GM03348 (cell line): ENCODE results near the gene ITCH.
A peak's percentile ranks its signal among the peaks of the same experiment; 100 is the strongest.
"Not testable (repeated sequence)": the region's sequence is repeated elsewhere in the genome, so short reads cannot be mapped to it uniquely, and the experiment has no call there.

Experiments used
- DNase-seq: peaks from one replicate; pipeline ENCODE4 v3.0.0; 2012; ENCODE audit warnings: low spot score

Gene ITCH

DNA sequence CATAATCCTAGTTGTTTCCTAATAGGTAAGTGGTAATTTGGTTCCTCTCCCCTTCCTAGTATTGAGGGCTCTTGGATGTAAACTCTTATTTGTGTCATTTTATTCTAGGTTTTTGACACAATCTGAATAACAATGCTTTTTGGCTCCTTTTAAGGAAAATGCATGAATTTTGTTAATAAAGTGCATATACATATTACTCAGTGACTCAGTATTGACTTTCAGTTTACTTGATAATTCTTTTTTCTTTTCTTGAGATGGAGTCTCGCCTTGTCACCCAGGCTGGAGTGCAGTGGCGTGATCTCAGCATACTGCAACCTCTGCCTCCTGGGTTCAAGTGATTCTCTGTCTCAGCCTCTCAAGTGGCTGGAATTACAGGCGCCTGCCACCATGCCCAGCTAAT is 19.1 kb downstream of the ITCH start:
- no peak for DNase-seq

GRCh38 chr20:34382877-34383455 is 19.9 kb downstream of the ITCH start:
- not testable (repeated sequence) for DNase-seq

DNA sequence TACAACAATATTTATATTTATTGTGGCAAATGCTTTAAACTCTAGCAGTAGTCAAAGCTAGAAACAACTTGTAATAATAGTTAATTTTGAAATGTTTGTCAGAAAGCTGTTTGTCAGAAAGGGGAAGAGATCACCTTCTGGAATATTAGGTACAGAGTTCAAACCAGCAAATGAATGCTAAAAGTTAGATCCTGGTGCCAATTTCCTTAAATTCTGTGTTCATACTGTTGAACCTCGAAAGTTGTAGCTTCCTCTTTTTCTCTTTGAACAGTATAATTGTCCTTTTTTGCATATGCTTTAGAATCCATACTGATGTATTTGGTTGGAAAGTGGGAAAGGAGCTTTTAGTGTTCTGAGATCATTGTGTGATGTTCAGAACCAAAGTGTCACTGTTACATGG is 22.4 kb downstream of the ITCH start:
- no peak for DNase-seq

DNA sequence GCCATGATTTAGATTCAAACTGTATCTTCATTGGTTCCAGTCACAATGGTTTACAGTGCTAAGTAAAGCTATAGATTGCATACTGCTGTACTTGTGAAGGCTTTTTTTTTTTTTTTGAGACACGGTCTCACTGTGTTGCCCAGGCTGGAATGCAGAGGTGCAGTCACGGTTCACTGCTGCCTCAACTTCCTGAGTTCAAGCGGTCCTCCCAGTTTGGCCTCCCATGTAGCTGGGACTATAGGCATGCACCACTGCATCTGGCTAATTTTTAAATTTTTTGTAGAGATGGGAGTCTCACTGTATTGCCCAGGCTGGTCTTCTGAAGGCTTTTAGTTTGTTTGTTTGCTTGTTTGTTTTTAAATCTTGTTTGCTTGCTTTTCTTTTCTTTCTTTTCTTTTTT is 24.9 kb downstream of the ITCH start:
- DNase-seq: no peak

- DNase-seq: no peak
Measured at GRCh38 chr20:34388678-34389077, 25.6 kb downstream of the ITCH start.

GRCh38 chr20:34389206-34389953 is 26.3 kb downstream of the ITCH start:
- no peak for DNase-seq

GRCh38 chr20:34389954-34390555 is 27.0 kb downstream of the ITCH start:
- no peak for DNase-seq

GRCh38 chr20:34396408-34396807 is 33.3 kb downstream of the ITCH start:
- no peak for DNase-seq

DNA sequence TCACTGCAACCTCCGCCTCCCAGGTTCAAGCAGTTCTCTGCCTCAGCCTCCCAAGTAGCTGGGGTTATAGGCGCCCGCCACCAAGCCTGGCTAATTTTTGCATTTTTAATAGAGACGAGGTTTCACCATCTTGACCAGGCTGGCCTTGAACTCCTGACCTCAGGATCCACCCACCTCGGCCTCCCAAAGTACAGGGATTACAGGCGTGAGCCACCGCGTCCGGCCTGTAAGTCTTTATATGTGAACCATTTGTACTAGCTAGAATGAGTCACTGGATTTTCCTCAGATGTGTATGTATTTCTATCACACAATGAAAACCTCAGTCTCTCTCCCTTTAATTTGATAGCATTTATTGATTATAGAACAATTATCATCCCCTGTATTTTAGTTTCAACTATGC is 34.0 kb downstream of the ITCH start:
- DNase-seq: no peak

- DNase-seq: not testable (repeated sequence)
Measured at GRCh38 chr20:34400776-34401175, 37.7 kb downstream of the ITCH start.

- no peak for DNase-seq
Measured at GRCh38 chr20:34401741-34402455, 38.8 kb downstream of the ITCH start.

- no peak for DNase-seq
Measured at GRCh38 chr20:34402461-34402860, 39.4 kb downstream of the ITCH start.

- no peak for DNase-seq
Measured at GRCh38 chr20:34403063-34403827, 40.2 kb downstream of the ITCH start.

DNA sequence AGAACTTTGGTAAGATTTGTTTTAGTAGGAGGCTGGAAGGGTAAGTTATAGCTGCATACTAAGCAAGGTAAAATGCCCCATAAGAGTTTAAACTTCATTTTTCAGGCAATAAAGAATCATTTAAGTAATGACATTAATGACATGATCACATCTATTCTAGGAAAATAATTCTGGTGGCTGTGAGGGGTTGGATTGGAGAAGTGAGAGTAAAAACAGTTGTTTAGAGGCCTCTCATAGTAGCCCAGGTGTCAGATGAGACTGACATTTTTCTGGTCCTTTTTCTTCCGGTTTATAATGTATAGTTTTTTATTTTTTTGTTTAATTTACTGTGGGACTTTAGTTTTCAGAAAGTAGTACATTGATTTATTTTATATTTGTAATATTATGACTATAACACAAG is 40.8 kb downstream of the ITCH start:
- no peak for DNase-seq

- no peak for DNase-seq
Measured at GRCh38 chr20:34404803-34405202, 41.7 kb downstream of the ITCH start.

DNA sequence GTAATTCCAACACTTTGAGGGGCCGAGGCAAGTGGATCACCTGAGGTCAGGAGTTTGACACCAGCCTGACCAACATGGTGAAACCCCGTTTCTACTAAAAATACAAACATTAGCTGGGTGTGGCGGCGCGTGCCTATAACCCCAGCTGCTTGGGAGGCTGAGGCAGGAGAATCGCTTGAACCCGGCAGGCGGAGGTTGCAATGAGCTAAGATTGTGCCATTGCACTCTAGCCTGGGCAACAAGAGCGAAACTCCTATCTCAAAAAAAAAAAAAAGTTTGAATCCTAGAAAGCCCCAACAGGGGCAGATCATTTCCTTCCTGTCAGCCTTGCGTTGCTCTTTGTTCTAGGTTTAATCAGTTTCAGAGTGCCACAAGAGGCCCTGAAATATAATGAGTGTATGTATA is 42.2 kb downstream of the ITCH start:
- DNase-seq: not testable (repeated sequence)

DNA sequence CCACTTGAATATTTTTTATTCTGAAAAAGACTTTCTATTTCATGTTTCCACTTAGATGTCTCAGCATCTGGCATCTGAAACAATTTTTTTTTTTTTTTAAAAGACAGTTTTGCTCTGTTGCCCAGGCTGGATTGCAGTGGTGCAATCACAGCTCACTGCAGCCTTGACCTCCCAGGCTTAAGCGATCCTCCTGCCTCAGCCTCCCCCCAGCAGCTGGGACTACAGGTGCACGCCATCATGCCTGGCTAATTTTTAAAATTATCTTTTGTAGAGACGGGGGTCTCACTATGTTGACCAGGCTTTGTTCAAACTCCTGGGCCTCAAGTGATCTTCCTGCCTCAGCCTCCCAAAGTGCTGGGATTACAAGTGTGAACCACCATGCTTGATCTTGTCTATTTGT is 42.9 kb downstream of the ITCH start:
- not testable (repeated sequence) for DNase-seq

DNA sequence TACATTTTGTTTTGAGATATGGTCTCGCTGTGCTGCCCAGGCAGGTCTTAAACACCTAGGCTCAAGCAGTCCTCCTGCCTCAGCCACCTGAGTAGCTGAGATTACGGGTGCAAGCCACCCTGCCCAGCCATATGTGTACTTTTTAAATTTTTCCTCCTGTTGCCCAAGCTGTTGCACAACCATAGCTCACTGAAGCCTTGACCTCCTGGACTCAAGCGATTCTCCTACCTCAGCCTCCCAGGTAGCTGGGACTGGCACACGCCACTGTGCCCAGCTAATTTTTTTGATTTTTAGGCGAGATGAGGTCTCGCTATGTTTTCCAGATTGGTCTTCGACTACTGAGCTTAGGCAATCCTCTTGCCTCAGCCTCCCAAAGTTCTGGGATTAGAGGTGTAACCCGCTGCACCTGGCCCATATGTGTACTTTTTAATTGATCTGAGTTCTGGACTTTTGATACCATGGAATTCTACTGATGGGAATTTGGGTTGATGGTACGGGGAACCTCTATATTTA is 44.9 kb downstream of the ITCH start:
- no peak for DNase-seq

DNA sequence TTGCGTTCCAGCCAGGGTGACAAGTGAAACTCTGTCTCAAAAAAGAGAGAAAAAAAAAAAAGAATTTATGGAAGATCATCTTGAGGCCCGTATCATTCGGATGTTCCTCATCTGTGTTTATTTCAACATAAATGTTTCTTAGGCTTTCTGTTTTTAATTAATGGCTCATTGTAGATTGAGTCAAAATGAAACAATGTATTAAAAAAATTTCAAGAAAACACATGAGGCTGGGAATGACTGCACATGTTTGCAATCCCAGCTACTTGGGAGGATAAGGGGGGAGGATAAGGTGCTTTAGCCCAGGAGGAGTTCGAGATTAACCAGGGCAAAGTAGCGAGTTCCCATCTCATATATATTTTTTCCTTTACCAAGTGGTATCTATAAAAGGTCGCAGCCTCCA is 47.3 kb downstream of the ITCH start:
- DNase-seq: peak; percentile 54

DNA sequence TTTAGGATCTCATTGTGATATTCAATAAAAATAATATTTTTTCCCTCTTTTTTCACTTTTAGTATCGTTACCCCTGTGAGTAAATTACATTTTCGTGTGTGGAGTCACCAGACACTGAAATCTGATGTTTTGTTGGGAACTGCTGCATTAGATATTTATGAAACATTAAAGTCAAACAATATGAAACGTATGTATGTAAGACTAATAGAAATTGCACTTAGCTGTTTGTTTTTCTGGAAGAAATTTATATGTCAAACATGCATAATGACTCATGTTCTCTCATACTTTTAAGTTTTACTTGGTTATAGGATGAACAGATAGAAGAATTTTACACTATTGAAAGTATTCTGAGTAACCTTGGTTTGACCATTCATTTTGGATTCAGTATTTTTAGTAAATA is 49.4 kb downstream of the ITCH start:
- no peak for DNase-seq

- not testable (repeated sequence) for DNase-seq
Measured at GRCh38 chr20:34414525-34414924, 51.5 kb downstream of the ITCH start.

- DNase-seq: no peak
Measured at GRCh38 chr20:34415079-34415478, 52.0 kb downstream of the ITCH start.
